Heart right ventricle (tissue), 16 donors: Measurements from ENCODE around the gene COG4. TPM values are rescaled to one million over a fixed set of nuclear protein-coding genes. Genes with fewer than 3 reads are reported as not detected.

Experiments
- ATAC-seq, 8 donors: fragments of 200-7000 bp; cut with Tn5 transposase; one replicate each; pipeline ENCODE4 v1.9.1; 2020; ENCODE audit warnings: mild to moderate bottlenecking in 8 of 8, moderate library complexity in 8 of 8, moderate number of reproducible peaks in 1 of 8
- DNase-seq, 2 donors: peaks; one replicate each; pipeline ENCODE4 v3.0.0-alpha.2; 2020
- H3K27ac ChIP-seq, 10 donors: fragments of 200-600 bp; sonication (generic) in 2 of 10; one replicate each; pipeline versions ENCODE4 v1.5.0 to v1.8.0; 2020 to 2022; ENCODE audit warnings: mild to moderate bottlenecking in 3 of 10
- H3K27me3 ChIP-seq, 7 donors: fragments of 200-600 bp; one replicate each; pipeline ENCODE4 v1.8.0; 2021 to 2022; ENCODE audit warnings: mild to moderate bottlenecking in 2 of 7
- H3K36me3 ChIP-seq, 9 donors: fragments of 200-600 bp; sonication (generic) in 1 of 9; one replicate each; pipeline versions ENCODE4 v1.5.0 to v1.8.0; 2020 to 2022; ENCODE audit warnings: mild to moderate bottlenecking in 2 of 9
- H3K4me1 ChIP-seq, 9 donors: fragments of 200-600 bp; sonication (generic) in 1 of 9; one replicate each; pipeline versions ENCODE4 v1.5.0 to v1.8.0; 2020 to 2022; ENCODE audit warnings: mild to moderate bottlenecking in 4 of 9
- H3K4me3 ChIP-seq, 10 donors: fragments of 200-600 bp; sonication (generic) in 2 of 10; one replicate each; pipeline versions ENCODE4 v1.5.0 to v1.8.0; 2020 to 2022; ENCODE audit warnings: mild to moderate bottlenecking in 7 of 10, moderate library complexity in 2 of 10
- H3K9me3 ChIP-seq, 11 donors: fragments of 200-600 bp in 10 of 11; sonication (generic) in 2 of 11; one replicate each; pipeline versions ENCODE4 v1.5.0 to v1.8.0; 2013 to 2022; ENCODE audit warnings: mild to moderate bottlenecking in 2 of 11, control low read depth in 1 of 11, moderate library complexity in 1 of 11
- CTCF ChIP-seq, 9 donors: fragments of 200-600 bp; sonication (generic) in 2 of 9; IDR thresholded peaks; one replicate each; pipeline versions ENCODE4 v1.5.0 to v1.8.0; 2021 to 2022; ENCODE audit warnings: antibody characterized with exemption in 9 of 9, mild to moderate bottlenecking in 5 of 9, moderate library complexity in 1 of 9
- WGBS, 2 donors: extraction: QIAGEN DNeasy Blood & Tissue Kit; methylation state at CpG; one replicate each; pipeline ENCODE4 v1.1.7; 2013; ENCODE audit warnings: inconsistent platforms in 1 of 2; 5-methylcytosine and 5-hydroxymethylcytosine counted together
- intact Hi-C, 10 donors: fragments of 100-400 bp; cut with DNase I; formaldehyde crosslinking; loops; one replicate each; pipeline versions ENCODE4 v1.11.1 to v1.14.2; 2022
- polyA plus RNA-seq, 2 donors: library from polyadenylated mRNA; stranded (reverse); fragments of 200-250 nt; gene quantifications; one replicate each; pipeline ENCODE4 v1.2.3, GENCODE V29; 2013
- total RNA-seq, 10 donors: library from RNA; stranded (reverse); fragmentation: NEBNext Ultra II Directional in 3 of 10; extraction: Animal tissue kit (Norgen Biotek cat#: 25700) in 3 of 10; gene quantifications; one replicate each; pipeline versions ENCODE4 v1.2.1 to v1.2.4, GENCODE V29; 2021 to 2023
- donor health status: Arrhythmogenic right ventricular cardiomyopathy.
- donor health status: ischemic (EF 13 %, LVEDD 7.1; RV severe dilation, severe dysfunction).
- donor health status: healthy with polysubstance abuse.
- donor health status: DM: no; HTN: yes; CAD: no.
- donor health status: DM: no; HTN: no; CAD: no.
- donor health status: ischemic (EF 25% LVEDD 6.9; RV normal size, moderate dysfunction).
- donor health status: ischemic (EF 25% LVEDD 5.7; RV mildly dilated, moderate dysfunction).
- donor health status: healthy.
- donor health status: DM: yes; HTN: yes; CAD: no.
- donor health status: Ischemic cardiomyopathy.
- donor health status: ischemic (EF 35%, LVEDD 5.7; RV mildly dilated, moderate dysfunction).
- donor health status: nonischemic (EF 11% LVEDD 7.7; RV severe dilation, severe dysfunction).
- donor health status: DM: yes; HTN: yes; CAD: no.
- donor health status: PGD.
- donor health status: ischemic (EF 29% LVEDD 5.4; RV normal size, mild dysfunction).
- donor health status: nonischemic (EF 23%, LVEDD 6.1; RV moderate dilation, normal function).

Gene COG4
- total and polyA plus RNA-seq, 12 donors = 29.3 to 56.8 (median 40.5) TPM

- H3K27me3 ChIP-seq = no peaks in the 10 kb centered on the region
- 75 to 93% methylated on average over 7 of the region's 7 CpGs for WGBS, 2 donors
- DNase-seq (no peak), ATAC-seq (no peak)
- no peak overlapping the region for H3K27ac ChIP-seq
- H3K4me3 ChIP-seq = no peak overlapping the region
- peaks cover 0 to 64% (median 13%) of the 10 kb centered on the region in 9 donors for H3K36me3 ChIP-seq
- peaks cover 0 to 3% (median 0%) of the 10 kb centered on the region in 9 donors for H3K4me1 ChIP-seq
- no peak for TF ChIP-seq CTCF (IDR thresholded peaks at IDR 0.05)
- intact Hi-C loops = loop anchor here in 2 of 10 donors (10.0 kb wide), 2 partner anchors 72 to 92 kb away; no protein-coding TSS in a partner anchor
- no peaks in the 10 kb centered on the region for H3K9me3 ChIP-seq
These were observed 56.6 kb downstream of the COG4 start for GRCh38 chr16:70466805-70467076.

- DNase-seq (no peak), ATAC-seq (no peak)
- WGBS, 2 donors = 89 to 93% methylated on average over 13 of the region's 13 CpGs
- Histone ChIP-seq H3K27me3 (no peaks in the 10 kb centered on the region), H3K9me3 (no peaks in the 10 kb centered on the region), H3K4me1 (peaks cover 0 to 9% (median 4%) of the 10 kb centered on the region in 9 donors), H3K4me3 (no peak overlapping the region), H3K36me3 (peaks cover 0 to 62% (median 13%) of the 10 kb centered on the region in 9 donors), H3K27ac (no peak overlapping the region)
- no peak for TF ChIP-seq CTCF (IDR thresholded peaks at IDR 0.05)
- intact Hi-C loops = loop anchor here in 2 of 10 donors (10.0 kb wide), 2 partner anchors 71 to 91 kb away; no protein-coding TSS in a partner anchor
These were observed 57.2 kb downstream of the COG4 start for GRCh38 chr16:70465999-70466804.

- Histone ChIP-seq H3K36me3 (peaks cover 0 to 58% (median 13%) of the 10 kb centered on the region in 9 donors), H3K4me1 (peaks cover 0 to 15% (median 10%) of the 10 kb centered on the region in 9 donors), H3K27me3 (no peaks in the 10 kb centered on the region), H3K4me3 (no peak overlapping the region), H3K27ac (no peak overlapping the region), H3K9me3 (no peaks in the 10 kb centered on the region)
- no peak for ATAC-seq
- no peak for DNase-seq
- intact Hi-C loops = loop anchor here in 2 of 10 donors (10.0 kb wide), 2 partner anchors 68 to 88 kb away; no protein-coding TSS in a partner anchor
- WGBS, 2 donors = 98% methylated on average over 2 of the region's 2 CpGs
- no peak for TF ChIP-seq CTCF (IDR thresholded peaks at IDR 0.05)
These were observed 60.1 kb downstream of the COG4 start for GRCh38 chr16:70463235-70463634.

- peak in 7 of 8 donors; percentile 49 to 90 (median 77) for ATAC-seq
- no peaks in the 10 kb centered on the region for H3K27me3 ChIP-seq
- H3K9me3 ChIP-seq = no peaks in the 10 kb centered on the region
- TF ChIP-seq CTCF (IDR thresholded peaks at IDR 0.05) = peak in 1 of 9 donors; percentile 10
- WGBS, 2 donors = 60 to 69% methylated on average over 8 of the region's 8 CpGs
- no peak for DNase-seq
- H3K4me3 ChIP-seq = no peak overlapping the region
- H3K27ac ChIP-seq = peak overlapping the region in 2 of 10 donors; percentile 13 to 36
- peaks cover 0 to 42% (median 10%) of the 10 kb centered on the region in 9 donors for H3K36me3 ChIP-seq
- peaks cover 0 to 20% (median 11%) of the 10 kb centered on the region in 9 donors for H3K4me1 ChIP-seq
- intact Hi-C loops = loop anchor here in 2 of 10 donors (10.0 kb wide), 2 partner anchors 66 to 86 kb away; no protein-coding TSS in a partner anchor
These were observed 62.6 kb downstream of the COG4 start for GRCh38 chr16:70460737-70461261.
